Natural killer cell (primary cell): ENCODE measurements around the gene PDE11A. TPM values are rescaled to one million over a fixed set of nuclear protein-coding genes. Genes with fewer than 3 reads are reported as not detected.

Experiments used
- ATAC-seq, 3 donors: fragments of 150-1000 bp in 2 of 3; fragments of 200-7000 bp in 1 of 3; cut with Tn5 transposase; 1 replicate in 1 of 3; 2 replicates in 2 of 3; pipeline ENCODE4 v1.10.0; 2021; ENCODE audit warnings: mild to moderate bottlenecking in 2 of 3, moderate library complexity in 2 of 3
- DNase-seq, 2 donors: peaks; one replicate each; pipeline versions ENCODE4 v3.0.0 to v3.0.0-alpha.2; 2013 to 2021; ENCODE audit warnings: mixed read lengths in 1 of 2
- H3K27ac ChIP-seq: one replicate; pipeline ENCODE4 v1.5.1; 2013; ENCODE audit warnings: mild to moderate bottlenecking, low read length
- H3K27me3 ChIP-seq: one replicate; pipeline ENCODE4 v1.6.1; 2013; ENCODE audit warnings: low read length; ENCODE audit not compliant: control insufficient read depth, insufficient read depth
- H3K36me3 ChIP-seq: one replicate; pipeline ENCODE4 v1.6.1; 2013; ENCODE audit warnings: low read length; ENCODE audit not compliant: control insufficient read depth, insufficient read depth
- H3K4me1 ChIP-seq: one replicate; pipeline ENCODE4 v1.6.1; 2013; ENCODE audit warnings: low read length; ENCODE audit not compliant: control insufficient read depth, insufficient read depth
- H3K4me3 ChIP-seq: one replicate; pipeline ENCODE4 v1.5.1; 2013; ENCODE audit warnings: low read length
- H3K9me3 ChIP-seq: one replicate; pipeline ENCODE4 v1.6.1; 2013; ENCODE audit warnings: low read length; ENCODE audit not compliant: control insufficient read depth, insufficient read depth
- H3K27ac Mint-ChIP-seq, 2 donors: one replicate each; pipeline ENCODE4 v1.8.0; 2022; ENCODE audit warnings: mild to moderate bottlenecking in 2 of 2, mixed read lengths in 2 of 2, moderate library complexity in 1 of 2
- H3K27me3 Mint-ChIP-seq, 2 donors: one replicate each; pipeline ENCODE4 v1.8.0; 2022; ENCODE audit warnings: low read depth in 2 of 2, mixed read lengths in 2 of 2
- H3K36me3 Mint-ChIP-seq: one replicate; pipeline ENCODE4 v1.8.0; 2022; ENCODE audit warnings: mixed read lengths
- H3K4me1 Mint-ChIP-seq, 2 donors: one replicate each; pipeline ENCODE4 v1.8.0; 2022; ENCODE audit warnings: mixed read lengths in 2 of 2
- H3K4me3 Mint-ChIP-seq: one replicate; pipeline ENCODE4 v1.8.0; 2022; ENCODE audit warnings: mild to moderate bottlenecking, moderate library complexity, mixed read lengths
- H3K9me3 Mint-ChIP-seq, 2 donors: one replicate each; pipeline ENCODE4 v1.8.0; 2022; ENCODE audit warnings: mixed read lengths in 2 of 2
- WGBS: methylation state at CpG from one replicate; pipeline ENCODE4 v1.1.7; 2013; ENCODE audit warnings: missing lambda C conversion rate; ENCODE audit not compliant: insufficient coverage; 5-methylcytosine and 5-hydroxymethylcytosine counted together
- intact Hi-C: fragments of 100-400 bp; cut with micrococcal nuclease; formaldehyde crosslinking; loops from one replicate; pipeline ENCODE4 v1.14.2; 2022
- total RNA-seq, 4 donors: library from RNA; stranded (reverse); fragments of 120-200 nt in 1 of 4; gene quantifications; one replicate each; pipeline versions ENCODE4 v1.2.3 to v1.2.4, GENCODE V29; 2013 to 2022
- TF ChIP-seq, protein P1 (sequence below): fragments of 200-600 bp; IDR thresholded peaks from one replicate; pipeline ENCODE4 v1.8.0; 2022; ENCODE audit warnings: antibody characterized with exemption

The PDE11A gene
- total RNA-seq, 3 donors from 2014 or later (not counting 1 experiment from before 2014, with no cell fraction given): not detected

DNA sequence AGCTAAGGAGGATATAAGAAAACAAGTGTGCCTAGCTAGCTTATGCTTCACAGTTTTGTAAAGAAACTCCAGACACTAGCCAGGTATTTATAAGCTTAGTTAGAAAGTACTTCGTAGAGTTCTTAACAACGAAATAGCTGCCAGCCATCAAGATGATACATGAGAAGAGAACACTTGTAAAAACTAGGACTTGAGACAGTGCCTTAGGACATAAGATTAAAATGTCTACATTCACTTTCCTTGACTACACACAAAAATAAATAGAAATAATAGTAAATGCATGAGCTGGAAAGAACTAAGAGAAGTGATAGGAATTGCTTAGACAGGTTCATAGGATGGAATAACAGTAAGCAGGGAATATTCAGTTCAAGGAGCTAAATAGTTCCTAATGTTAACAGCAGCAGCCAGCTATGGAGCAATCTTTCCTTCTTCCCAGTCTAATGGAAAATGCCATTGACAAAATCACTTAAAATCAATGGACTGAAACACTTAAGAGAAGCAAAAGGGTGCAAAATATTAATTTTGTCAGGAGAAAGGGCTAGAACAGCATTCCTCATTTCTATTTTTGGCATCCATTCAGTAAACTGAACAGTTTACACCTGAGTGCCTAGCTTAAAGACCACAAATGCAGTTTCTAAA is 186.6 kb downstream of the PDE11A start:
- intact Hi-C loops: no loop called here
- no peak overlapping the region for H3K4me3 ChIP-seq
- no peak overlapping the region for H3K27ac ChIP-seq
- H3K4me1 ChIP-seq: no peaks in the 10 kb centered on the region
- ATAC-seq (no peak), DNase-seq (no peak)
- no peak overlapping the region for H3K27ac Mint-ChIP-seq
- TF ChIP-seq, protein P1, sequence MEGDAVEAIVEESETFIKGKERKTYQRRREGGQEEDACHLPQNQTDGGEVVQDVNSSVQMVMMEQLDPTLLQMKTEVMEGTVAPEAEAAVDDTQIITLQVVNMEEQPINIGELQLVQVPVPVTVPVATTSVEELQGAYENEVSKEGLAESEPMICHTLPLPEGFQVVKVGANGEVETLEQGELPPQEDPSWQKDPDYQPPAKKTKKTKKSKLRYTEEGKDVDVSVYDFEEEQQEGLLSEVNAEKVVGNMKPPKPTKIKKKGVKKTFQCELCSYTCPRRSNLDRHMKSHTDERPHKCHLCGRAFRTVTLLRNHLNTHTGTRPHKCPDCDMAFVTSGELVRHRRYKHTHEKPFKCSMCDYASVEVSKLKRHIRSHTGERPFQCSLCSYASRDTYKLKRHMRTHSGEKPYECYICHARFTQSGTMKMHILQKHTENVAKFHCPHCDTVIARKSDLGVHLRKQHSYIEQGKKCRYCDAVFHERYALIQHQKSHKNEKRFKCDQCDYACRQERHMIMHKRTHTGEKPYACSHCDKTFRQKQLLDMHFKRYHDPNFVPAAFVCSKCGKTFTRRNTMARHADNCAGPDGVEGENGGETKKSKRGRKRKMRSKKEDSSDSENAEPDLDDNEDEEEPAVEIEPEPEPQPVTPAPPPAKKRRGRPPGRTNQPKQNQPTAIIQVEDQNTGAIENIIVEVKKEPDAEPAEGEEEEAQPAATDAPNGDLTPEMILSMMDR: no peak
- no peaks in the 10 kb centered on the region for H3K27me3 ChIP-seq
- H3K36me3 ChIP-seq: no peaks in the 10 kb centered on the region
- H3K9me3 Mint-ChIP-seq: no peaks in the 10 kb centered on the region
- H3K27me3 Mint-ChIP-seq: peaks cover 3 to 9% of the 10 kb centered on the region in 2 donors
- no peak overlapping the region for H3K4me3 Mint-ChIP-seq
- no peaks in the 10 kb centered on the region for H3K9me3 ChIP-seq
- 89% methylated on average over 2 of the region's 2 CpGs for WGBS
- H3K36me3 Mint-ChIP-seq: no peaks in the 10 kb centered on the region
- no peaks in the 10 kb centered on the region for H3K4me1 Mint-ChIP-seq

DNA sequence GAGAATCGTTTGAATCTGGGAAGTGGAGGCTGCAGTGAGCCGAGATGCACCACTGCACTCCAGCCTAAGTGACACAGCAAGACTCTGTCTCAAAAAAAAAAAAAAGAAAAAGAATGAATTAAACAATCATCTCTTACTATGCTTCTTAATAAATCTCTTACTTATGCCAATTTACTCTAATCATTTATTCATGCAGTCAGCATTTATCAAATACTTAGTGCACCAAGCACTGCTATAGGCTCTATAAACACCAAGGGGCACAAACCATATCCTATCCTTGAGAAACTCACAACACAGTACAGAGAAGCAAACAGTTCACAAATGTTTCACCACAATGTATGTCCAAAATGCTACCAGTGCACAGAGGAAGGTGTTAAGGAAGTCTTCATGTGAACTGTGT is 189.4 kb downstream of the PDE11A start:
- ATAC-seq (no peak), DNase-seq (no peak)
- Histone ChIP-seq H3K4me1 (no peaks in the 10 kb centered on the region), H3K27ac (no peak overlapping the region), H3K4me3 (no peak overlapping the region), H3K36me3 (no peaks in the 10 kb centered on the region), H3K27me3 (no peaks in the 10 kb centered on the region), H3K9me3 (no peaks in the 10 kb centered on the region)
- H3K4me1 Mint-ChIP-seq: no peaks in the 10 kb centered on the region
- H3K27me3 Mint-ChIP-seq: peaks cover 3 to 12% of the 10 kb centered on the region in 2 donors
- no peaks in the 10 kb centered on the region for H3K9me3 Mint-ChIP-seq
- no peak overlapping the region for H3K27ac Mint-ChIP-seq
- no peak overlapping the region for H3K4me3 Mint-ChIP-seq
- H3K36me3 Mint-ChIP-seq: no peaks in the 10 kb centered on the region
- intact Hi-C loops: no loop called here
- TF ChIP-seq, protein P1: no peak
- 65% methylated on average over 2 of the region's 2 CpGs for WGBS

DNA sequence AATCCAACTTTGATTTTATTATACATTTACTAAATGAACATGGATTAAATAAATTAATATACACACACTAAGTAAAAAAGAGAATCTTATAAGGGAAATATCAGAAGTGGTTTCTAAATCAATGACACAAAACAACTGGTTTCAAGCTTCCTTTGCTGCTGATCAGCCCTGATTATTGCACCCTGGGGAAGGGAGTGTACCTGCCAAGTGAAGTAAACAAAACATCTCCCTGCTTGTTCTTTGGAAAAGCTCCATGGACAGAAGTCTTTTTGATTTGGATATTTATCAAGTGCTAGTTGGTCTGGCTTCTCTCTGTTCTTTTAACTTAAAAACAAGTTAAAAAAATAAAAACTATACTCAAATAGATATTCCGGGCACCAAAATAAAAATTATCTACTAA is 190.1 kb downstream of the PDE11A start:
- intact Hi-C loops: no loop called here

More for the DNA sequence above, 190.1 kb downstream of the PDE11A start:
- no peaks in the 10 kb centered on the region for H3K9me3 Mint-ChIP-seq
- WGBS: no CpG with 5 or more reads among the region's 1 CpG
- Histone ChIP-seq H3K27me3 (no peaks in the 10 kb centered on the region), H3K36me3 (no peaks in the 10 kb centered on the region), H3K4me1 (no peaks in the 10 kb centered on the region), H3K9me3 (no peaks in the 10 kb centered on the region), H3K27ac (no peak overlapping the region), H3K4me3 (no peak overlapping the region)
- TF ChIP-seq, protein P1: no peak
- H3K4me3 Mint-ChIP-seq: no peak overlapping the region
- no peak overlapping the region for H3K27ac Mint-ChIP-seq
- H3K27me3 Mint-ChIP-seq: peaks cover 3 to 19% of the 10 kb centered on the region in 2 donors
- ATAC-seq (no peak), DNase-seq (no peak)
- H3K4me1 Mint-ChIP-seq: no peaks in the 10 kb centered on the region
- no peaks in the 10 kb centered on the region for H3K36me3 Mint-ChIP-seq
